Effector memory CD8-positive, alpha-beta T cell (primary cell): ENCODE results near the gene PIGM.

ENCODE experiments used
- ATAC-seq: fragments of 150-1000 bp; cut with Tn5 transposase; replicated peaks from 2 replicates; pipeline ENCODE4 v1.10.0; 2021; ENCODE audit warnings: mild to moderate bottlenecking, moderate library complexity
- DNase-seq, 3 experiments: peaks; one replicate each; pipeline ENCODE4 v3.0.0; 2021
- H3K27ac Mint-ChIP-seq, 2 donors: one replicate each; pipeline ENCODE4 v1.8.0; 2022; ENCODE audit warnings: mild to moderate bottlenecking in 2 of 2, mixed read lengths in 2 of 2, moderate library complexity in 2 of 2
- H3K27me3 Mint-ChIP-seq, 2 donors: one replicate each; pipeline ENCODE4 v1.8.0; 2022; ENCODE audit warnings: mixed read lengths in 2 of 2
- H3K36me3 Mint-ChIP-seq: one replicate; pipeline ENCODE4 v1.8.0; 2022; ENCODE audit warnings: mild to moderate bottlenecking, moderate library complexity, mixed read lengths; ENCODE audit not compliant: insufficient read depth
- H3K4me1 Mint-ChIP-seq, 2 donors: one replicate each; pipeline ENCODE4 v1.8.0; 2022; ENCODE audit warnings: low read depth in 2 of 2, mixed read lengths in 2 of 2
- H3K4me3 Mint-ChIP-seq, 2 donors: one replicate each; pipeline ENCODE4 v1.8.0; 2022; ENCODE audit warnings: mild to moderate bottlenecking in 2 of 2, mixed read lengths in 2 of 2, moderate library complexity in 2 of 2
- H3K9me3 Mint-ChIP-seq, 2 donors: one replicate each; pipeline ENCODE4 v1.8.0; 2022; ENCODE audit warnings: mixed read lengths in 2 of 2

Gene PIGM

DNA sequence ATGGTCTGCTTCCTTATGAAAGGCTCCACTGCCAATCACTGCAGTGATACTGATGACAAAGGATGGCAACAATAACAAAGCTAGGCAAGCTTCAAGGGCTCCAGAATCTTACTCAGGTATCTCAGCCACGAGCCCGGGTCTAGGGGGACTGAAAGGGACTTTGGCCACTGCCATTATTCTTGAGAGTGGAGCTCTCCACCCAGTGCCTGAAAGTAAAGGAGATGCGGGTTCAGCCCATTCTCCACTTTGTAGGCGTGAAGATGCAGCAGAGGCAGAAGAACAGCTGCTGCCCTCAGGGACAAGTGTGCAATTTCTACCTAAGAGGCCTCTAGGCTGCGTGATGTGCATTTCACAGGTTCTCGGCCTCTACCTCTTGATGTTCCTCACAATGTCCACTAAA is 46.3 kb downstream of the PIGM start:
- no peak overlapping the region for H3K4me3 Mint-ChIP-seq
- DNase-seq = no peak
- no peaks in the 10 kb centered on the region for H3K36me3 Mint-ChIP-seq
- no peak for ATAC-seq
- no peaks in the 10 kb centered on the region for H3K4me1 Mint-ChIP-seq
- H3K9me3 Mint-ChIP-seq = no peaks in the 10 kb centered on the region
- H3K27ac Mint-ChIP-seq = no peak overlapping the region
- H3K27me3 Mint-ChIP-seq = peaks cover 58 to 70% of the 10 kb centered on the region in 2 donors

DNA sequence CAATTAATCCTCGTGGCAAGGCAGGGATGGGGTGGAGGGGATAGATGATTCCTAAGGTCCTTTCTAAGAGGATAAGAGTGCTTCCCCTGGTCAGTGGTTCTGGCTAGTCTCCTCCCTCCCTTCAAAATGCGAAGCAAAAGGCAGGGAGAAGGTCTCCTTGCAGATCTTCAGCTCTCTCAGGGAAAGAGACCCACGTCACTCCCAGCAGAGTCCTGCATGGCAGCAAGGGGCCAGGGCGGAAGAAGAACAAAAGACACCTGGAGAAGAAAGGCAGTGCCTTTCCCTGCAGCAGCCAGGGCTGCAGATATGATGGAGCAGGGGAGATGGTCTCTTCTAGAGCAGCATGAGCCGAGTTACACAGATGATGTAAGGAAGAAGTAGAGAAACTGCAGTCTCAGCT is 48.1 kb downstream of the PIGM start:
- Mint-ChIP-seq H3K4me3 (no peak overlapping the region), H3K4me1 (no peaks in the 10 kb centered on the region), H3K9me3 (no peaks in the 10 kb centered on the region), H3K36me3 (no peaks in the 10 kb centered on the region), H3K27ac (no peak overlapping the region), H3K27me3 (peaks cover 61 to 84% of the 10 kb centered on the region in 2 donors)
- DNase-seq (no peak), ATAC-seq (no peak)

DNA sequence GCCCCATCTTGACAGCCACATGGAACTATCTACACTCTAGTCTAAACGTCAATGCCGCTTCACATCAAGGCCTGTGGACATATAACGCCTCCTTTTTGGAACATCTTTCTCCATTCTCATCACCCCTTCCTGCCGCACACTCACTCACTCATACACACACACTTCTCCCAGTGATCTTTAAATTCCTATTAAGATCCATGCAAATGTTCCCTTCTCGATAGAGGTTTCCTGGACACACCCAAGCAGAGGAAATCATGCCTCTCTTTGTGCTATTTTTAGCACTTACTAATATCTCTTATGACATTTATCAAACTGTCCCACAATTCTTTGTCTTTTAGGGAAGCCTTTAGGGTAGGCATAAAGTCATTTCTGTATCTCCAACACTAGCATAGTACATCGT is 49.5 kb downstream of the PIGM start:
- Mint-ChIP-seq H3K36me3 (no peaks in the 10 kb centered on the region), H3K27me3 (peaks cover 60 to 80% of the 10 kb centered on the region in 2 donors), H3K9me3 (no peaks in the 10 kb centered on the region), H3K4me1 (no peaks in the 10 kb centered on the region), H3K27ac (no peak overlapping the region), H3K4me3 (no peak overlapping the region)
- ATAC-seq (no peak), DNase-seq (no peak)

DNA sequence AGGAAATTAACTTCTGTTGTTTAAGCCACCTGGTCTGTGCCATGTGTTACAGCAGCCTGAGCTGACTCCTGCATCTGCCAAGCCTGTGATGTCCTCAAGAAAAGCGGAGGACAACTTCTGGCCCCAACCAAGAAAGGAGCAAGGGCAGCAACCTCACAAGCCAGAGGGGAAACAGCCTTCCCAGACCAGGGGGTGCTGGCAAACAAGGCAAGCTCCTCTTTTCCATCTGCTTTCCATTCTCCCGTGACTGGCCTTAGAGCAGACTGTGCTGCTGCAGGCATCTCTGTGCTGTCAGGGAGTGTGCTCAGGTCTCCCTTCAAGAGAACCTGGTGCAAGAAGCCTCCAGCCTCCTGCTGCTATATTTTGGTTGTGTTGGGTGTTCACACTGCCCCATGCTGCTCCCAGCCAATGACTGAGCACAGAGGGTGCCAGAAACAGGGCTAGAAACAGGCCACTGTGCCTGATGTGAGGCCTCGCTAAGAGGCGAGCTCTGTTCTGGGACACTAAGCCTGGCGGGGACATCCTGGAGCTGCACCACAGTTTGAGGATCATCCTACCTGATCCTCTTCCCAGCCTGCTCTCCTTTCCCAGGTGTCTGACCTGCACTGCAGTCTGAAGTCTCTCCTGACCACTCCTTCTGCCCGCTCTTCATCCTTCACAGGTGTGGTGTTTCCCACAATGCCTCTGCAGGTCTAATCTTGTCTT is 50.3 kb downstream of the PIGM start:
- ATAC-seq (no peak), DNase-seq (no peak)
- H3K4me1 Mint-ChIP-seq = no peaks in the 10 kb centered on the region
- no peak overlapping the region for H3K27ac Mint-ChIP-seq
- no peaks in the 10 kb centered on the region for H3K9me3 Mint-ChIP-seq
- peaks cover 62 to 80% of the 10 kb centered on the region in 2 donors for H3K27me3 Mint-ChIP-seq
- H3K36me3 Mint-ChIP-seq = no peaks in the 10 kb centered on the region
- H3K4me3 Mint-ChIP-seq = no peak overlapping the region

DNA sequence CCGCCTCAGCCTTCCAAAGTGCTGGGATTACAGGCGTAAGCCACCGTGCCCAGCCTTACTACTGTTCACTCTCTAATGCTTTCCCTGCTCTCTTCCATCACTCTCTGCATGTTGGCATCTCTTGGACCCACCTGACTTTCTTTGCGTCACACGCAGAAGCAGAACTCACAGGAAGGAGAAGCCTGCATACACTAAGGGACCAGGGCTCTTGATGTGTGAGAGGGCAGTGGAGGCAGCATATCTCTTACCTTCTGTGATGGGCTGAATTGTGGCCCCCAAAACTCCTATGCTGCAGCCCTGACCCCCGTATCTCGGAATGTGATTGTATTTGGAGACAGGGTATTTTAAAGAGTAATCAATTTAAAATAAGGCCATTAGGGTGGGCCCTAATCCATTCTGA is 51.0 kb downstream of the PIGM start:
- Mint-ChIP-seq H3K36me3 (no peaks in the 10 kb centered on the region), H3K4me3 (no peak overlapping the region), H3K4me1 (no peaks in the 10 kb centered on the region), H3K27me3 (peaks cover 62 to 74% of the 10 kb centered on the region in 2 donors), H3K9me3 (no peaks in the 10 kb centered on the region), H3K27ac (no peak overlapping the region)
- no peak for ATAC-seq
- DNase-seq = no peak

DNA sequence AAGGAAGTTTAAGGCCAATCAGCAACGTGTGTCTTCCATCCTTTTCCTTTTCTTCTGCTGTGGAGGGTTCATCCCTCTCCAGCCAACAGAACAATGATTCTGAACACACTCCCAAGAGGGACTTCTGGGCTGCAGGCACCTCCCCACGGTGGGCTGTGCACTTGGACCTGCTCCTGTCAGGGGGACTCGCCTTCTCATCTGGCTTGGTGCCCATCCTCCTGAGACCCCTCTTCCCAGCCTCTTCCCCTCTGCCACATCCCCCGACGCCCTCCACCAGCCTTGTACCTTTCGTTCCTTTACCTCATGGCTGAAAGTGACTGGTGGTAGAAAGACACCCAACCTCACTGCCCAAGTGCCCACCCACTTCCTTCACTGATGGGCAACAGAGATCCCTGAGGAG is 51.7 kb downstream of the PIGM start:
- H3K9me3 Mint-ChIP-seq = no peaks in the 10 kb centered on the region
- H3K27ac Mint-ChIP-seq = no peak overlapping the region
- no peaks in the 10 kb centered on the region for H3K36me3 Mint-ChIP-seq
- H3K27me3 Mint-ChIP-seq = peaks cover 57 to 67% of the 10 kb centered on the region in 2 donors
- H3K4me3 Mint-ChIP-seq = no peak overlapping the region
- H3K4me1 Mint-ChIP-seq = no peaks in the 10 kb centered on the region
- DNase-seq (no peak), ATAC-seq (no peak)

DNA sequence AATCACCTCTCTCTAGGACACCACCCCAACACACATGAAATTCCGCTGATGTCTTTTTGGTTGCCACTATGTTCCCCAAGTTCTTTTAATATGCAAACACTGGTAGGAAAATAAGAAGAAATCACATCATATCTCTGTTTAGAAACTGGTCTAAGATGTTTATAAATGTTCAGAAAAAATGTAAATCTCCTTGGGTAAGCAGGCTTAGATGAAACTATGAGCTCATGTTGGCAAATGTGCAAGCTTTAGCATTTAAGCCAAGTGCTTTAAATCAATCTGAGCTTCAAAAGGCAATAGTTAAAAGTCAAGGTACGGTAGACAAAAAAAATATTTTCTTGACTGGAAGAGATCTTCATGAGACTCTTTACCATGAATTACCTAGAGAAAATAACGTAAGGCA is 52.5 kb downstream of the PIGM start:
- no peak overlapping the region for H3K4me3 Mint-ChIP-seq
- no peak for DNase-seq
- ATAC-seq = no peak
- no peak overlapping the region for H3K27ac Mint-ChIP-seq
- no peaks in the 10 kb centered on the region for H3K4me1 Mint-ChIP-seq
- H3K9me3 Mint-ChIP-seq = no peaks in the 10 kb centered on the region
- H3K36me3 Mint-ChIP-seq = no peaks in the 10 kb centered on the region
- peaks cover 53 to 64% of the 10 kb centered on the region in 2 donors for H3K27me3 Mint-ChIP-seq

DNA sequence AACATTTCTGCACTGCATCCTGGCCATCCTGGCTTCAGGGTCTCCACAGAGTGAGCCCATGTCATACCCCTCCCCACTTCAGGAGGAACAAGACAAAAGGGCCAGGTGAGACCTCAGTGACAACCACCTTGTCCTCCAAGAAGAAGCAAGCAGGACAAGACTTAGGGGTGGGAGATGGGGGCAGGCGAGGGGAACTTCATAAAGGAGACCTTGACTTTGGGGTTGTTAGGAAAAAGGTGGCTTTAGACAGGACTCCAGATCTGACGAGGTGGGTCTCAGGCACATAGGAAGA is 53.7 kb downstream of the PIGM start:
- DNase-seq = no peak
- peaks cover 43 to 52% of the 10 kb centered on the region in 2 donors for H3K27me3 Mint-ChIP-seq
- no peaks in the 10 kb centered on the region for H3K4me1 Mint-ChIP-seq
- H3K9me3 Mint-ChIP-seq = no peaks in the 10 kb centered on the region
- H3K36me3 Mint-ChIP-seq = no peaks in the 10 kb centered on the region
- H3K27ac Mint-ChIP-seq = no peak overlapping the region
- no peak for ATAC-seq
- H3K4me3 Mint-ChIP-seq = no peak overlapping the region

DNA sequence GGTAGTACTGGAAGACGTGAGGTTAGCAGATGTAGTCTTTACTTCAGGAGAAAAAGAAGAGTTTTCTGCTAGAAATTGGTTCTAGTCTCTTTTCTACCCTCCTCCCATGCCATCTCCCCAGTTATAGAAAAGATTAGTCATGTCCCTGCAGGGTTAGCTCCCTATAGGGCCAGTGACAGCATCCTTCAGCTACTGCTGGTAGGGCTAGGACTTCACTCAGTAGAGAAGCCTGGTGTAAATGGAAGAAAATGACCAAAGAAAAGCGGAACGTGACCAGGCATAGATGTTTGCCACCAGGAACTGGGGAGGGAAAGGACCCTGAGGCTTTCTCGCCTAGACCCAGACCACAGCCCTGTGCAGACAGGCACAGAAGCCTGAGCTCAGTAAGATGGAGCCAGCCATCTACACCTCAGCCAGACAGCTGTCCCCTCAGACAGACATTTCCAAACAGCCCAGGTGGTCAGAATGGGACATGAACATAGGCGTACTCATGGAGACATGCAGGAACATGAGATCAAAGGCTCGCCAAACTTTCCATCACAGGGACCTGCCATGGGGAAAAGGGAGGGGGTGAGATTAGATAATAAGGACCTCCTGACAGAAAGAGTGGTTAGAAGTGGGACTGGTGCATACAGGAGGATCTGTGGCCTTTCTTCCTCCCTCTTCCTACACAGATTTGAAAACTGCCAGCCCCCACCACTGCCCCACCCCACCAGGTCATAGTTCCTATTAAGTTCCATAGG is 54.3 kb downstream of the PIGM start:
- peaks cover 40 to 50% of the 10 kb centered on the region in 2 donors for H3K27me3 Mint-ChIP-seq
- no peaks in the 10 kb centered on the region for H3K4me1 Mint-ChIP-seq
- H3K36me3 Mint-ChIP-seq = no peaks in the 10 kb centered on the region
- no peak overlapping the region for H3K4me3 Mint-ChIP-seq
- H3K27ac Mint-ChIP-seq = no peak overlapping the region
- DNase-seq (no peak), ATAC-seq (no peak)
- H3K9me3 Mint-ChIP-seq = no peaks in the 10 kb centered on the region
